ENCODE data around the gene PROCR.

The PROCR gene

DNA sequence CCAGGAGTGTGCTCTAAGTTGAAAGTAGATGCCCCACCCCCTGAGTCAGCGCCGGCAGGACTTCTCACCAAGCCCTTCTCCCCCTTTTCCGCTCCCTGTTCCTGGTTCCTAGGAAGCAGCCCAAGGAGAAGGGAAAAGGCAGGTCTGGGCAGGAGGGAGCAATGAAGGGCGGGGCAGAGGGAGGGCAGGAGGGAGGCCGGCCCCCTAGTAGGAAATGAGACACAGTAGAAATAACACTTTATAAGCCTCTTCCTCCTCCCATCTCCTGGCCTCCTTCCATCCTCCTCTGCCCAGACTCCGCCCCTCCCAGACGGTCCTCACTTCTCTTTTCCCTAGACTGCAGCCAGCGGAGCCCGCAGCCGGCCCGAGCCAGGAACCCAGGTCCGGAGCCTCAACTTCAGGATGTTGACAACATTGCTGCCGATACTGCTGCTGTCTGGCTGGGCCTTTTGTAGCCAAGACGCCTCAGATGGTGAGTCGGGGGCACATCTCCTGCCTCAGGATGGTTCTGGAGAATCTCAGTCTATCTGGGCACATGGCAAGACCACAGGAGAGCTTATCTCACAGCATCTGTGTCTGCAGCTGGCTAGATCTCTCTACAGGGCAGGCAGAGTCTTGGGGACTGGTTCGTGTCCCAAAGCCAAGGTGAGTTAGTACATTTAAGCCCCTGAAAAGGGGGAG, at the start of gene PROCR:
TSS of gene PROCR (plus strand) at position 320 of the 681 bp plus-strand sequence. CDS start at position 403, 83 bp downstream.
- H3K9ac ChIP-seq (ENCODE audit: low read length): peak within 1 kb of the TSS; percentile 18
- no peak within 1 kb of the TSS for H3K27ac ChIP-seq (ENCODE audit: low read depth, low read length)
- no peaks in the 10 kb centered on the region for H3K27me3 ChIP-seq (ENCODE audit: control insufficient read depth, insufficient read depth, low read length)
- H3K36me3 ChIP-seq (ENCODE audit: control insufficient read depth, insufficient read depth, low read length): peaks cover 4% of the 10 kb centered on the region
- H3K4me3 ChIP-seq (ENCODE audit: low read depth, low read length): peak within 1 kb of the TSS; percentile 56
- no peaks in the 10 kb centered on the region for H3K9me3 ChIP-seq (ENCODE audit: control insufficient read depth, insufficient read depth, low read depth, low read length)
- peaks cover 35% of the 10 kb centered on the region for H3K4me1 ChIP-seq (ENCODE audit: control insufficient read depth, insufficient read depth, low read length)

DNA sequence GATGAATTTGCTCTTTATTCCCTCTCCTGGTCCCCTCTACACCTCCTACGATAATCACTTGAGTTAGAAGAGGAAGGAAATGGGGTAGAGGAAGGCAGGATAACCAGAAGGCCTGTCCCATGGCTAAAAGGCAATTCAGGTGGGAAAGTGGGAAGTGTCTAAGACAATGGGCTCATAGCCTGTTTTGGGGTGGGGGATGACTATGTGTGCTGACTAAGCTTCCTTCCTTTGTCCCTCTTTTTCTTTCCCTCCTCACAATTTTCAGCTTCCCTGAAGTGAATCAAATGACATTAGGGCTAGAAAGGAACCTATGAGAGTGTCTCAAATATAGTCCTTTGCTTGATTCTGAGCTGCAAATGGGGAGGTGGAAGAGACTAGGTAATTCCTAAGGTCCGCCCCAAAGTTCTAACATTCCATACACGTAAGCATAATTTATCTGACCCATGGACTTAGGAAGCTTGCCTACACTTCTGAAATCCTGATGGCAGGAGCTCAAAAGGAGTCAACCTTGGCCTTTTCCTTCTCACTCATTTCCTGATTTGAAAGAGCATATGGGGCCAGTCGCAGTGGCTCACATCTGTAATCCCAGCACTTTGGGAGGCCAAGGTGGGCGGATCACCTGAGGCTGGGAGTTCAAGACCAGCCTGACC, 49.0 kb upstream of the PROCR start:
- no peak overlapping the region for H3K27ac ChIP-seq (ENCODE audit: low read depth, low read length)

DNA sequence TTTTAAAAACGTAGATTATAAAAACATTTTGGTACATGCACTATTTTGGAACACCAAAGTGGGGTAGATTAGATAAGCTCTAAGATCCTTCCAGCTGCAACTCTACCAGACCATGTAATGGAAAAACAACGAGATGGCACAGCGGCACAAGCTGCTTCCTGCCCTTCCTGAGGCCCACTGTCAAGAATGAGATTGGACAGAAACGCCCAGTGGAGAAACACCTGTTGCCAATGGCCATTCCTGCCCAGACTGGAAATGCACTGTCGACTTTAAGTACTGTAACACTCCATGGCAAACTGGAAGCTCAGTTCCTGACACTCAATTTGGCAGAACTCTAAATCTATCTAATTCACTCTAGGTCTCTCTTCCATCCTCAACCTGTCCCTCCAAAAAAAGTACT, 46.1 kb upstream of the PROCR start:
- Histone ChIP-seq H3K4me3 (ENCODE audit: low read depth, low read length) (no peak overlapping the region), H3K4me1 (ENCODE audit: control insufficient read depth, insufficient read depth, low read length) (no peaks in the 10 kb centered on the region), H3K9ac (ENCODE audit: low read length) (no peak overlapping the region), H3K9me3 (ENCODE audit: control insufficient read depth, insufficient read depth, low read depth, low read length) (no peaks in the 10 kb centered on the region), H3K27ac (ENCODE audit: low read depth, low read length) (no peak overlapping the region), H3K36me3 (ENCODE audit: control insufficient read depth, insufficient read depth, low read length) (peaks cover 63% of the 10 kb centered on the region), H3K27me3 (ENCODE audit: control insufficient read depth, insufficient read depth, low read length) (no peaks in the 10 kb centered on the region)

More for the DNA sequence above, 49.0 kb upstream of the PROCR start:
- H3K9ac ChIP-seq (ENCODE audit: low read length): no peak overlapping the region
- no peaks in the 10 kb centered on the region for H3K9me3 ChIP-seq (ENCODE audit: control insufficient read depth, insufficient read depth, low read depth, low read length)
- peaks cover 73% of the 10 kb centered on the region for H3K36me3 ChIP-seq (ENCODE audit: control insufficient read depth, insufficient read depth, low read length)
- H3K27me3 ChIP-seq (ENCODE audit: control insufficient read depth, insufficient read depth, low read length): no peaks in the 10 kb centered on the region
- H3K4me3 ChIP-seq (ENCODE audit: low read depth, low read length): no peak overlapping the region
- no peaks in the 10 kb centered on the region for H3K4me1 ChIP-seq (ENCODE audit: control insufficient read depth, insufficient read depth, low read length)

DNA sequence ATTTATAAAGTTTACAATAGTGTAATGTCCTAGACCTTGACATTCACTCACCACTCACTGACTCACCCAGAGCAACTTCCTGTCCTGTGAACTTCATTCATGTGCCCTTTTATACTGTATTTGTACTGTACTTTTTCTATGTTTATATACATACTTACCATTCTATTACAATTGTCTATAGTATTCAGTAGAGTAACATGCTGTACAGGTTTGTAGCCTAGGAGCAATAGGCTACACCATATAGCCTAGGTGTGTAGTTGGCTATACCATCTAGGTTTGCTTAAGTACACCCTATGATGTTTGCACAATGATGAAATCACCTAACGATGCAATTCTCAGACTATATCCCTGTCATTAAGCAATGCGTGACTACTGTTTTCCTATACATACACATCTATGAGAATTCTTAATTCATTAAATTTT, 42.2 kb upstream of the PROCR start:
- H3K27ac ChIP-seq (ENCODE audit: low read depth, low read length): no peak overlapping the region
- no peaks in the 10 kb centered on the region for H3K4me1 ChIP-seq (ENCODE audit: control insufficient read depth, insufficient read depth, low read length)
- H3K4me3 ChIP-seq (ENCODE audit: low read depth, low read length): no peak overlapping the region
- no peaks in the 10 kb centered on the region for H3K27me3 ChIP-seq (ENCODE audit: control insufficient read depth, insufficient read depth, low read length)
- H3K9me3 ChIP-seq (ENCODE audit: control insufficient read depth, insufficient read depth, low read depth, low read length): no peaks in the 10 kb centered on the region
- H3K36me3 ChIP-seq (ENCODE audit: control insufficient read depth, insufficient read depth, low read length): peaks cover 63% of the 10 kb centered on the region
- no peak overlapping the region for H3K9ac ChIP-seq (ENCODE audit: low read length)

DNA sequence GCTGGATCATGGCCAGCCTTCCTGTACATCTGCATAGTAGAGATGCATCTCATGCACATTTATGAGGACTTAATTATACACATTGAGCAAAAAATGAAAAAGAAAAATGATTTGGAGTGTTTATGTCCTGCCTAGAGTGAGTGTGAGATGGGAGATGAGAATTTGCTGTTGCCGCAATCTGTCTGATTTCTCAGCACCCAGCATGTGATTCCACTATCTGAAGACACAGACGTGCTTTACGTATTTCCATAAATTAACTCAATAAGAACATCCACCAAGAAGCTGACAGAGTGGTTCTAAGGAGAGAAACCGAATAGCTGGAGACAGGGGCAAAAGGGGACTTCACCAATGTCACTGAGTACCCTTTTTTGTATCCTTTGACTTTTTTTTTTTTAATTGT, 39.9 kb upstream of the PROCR start:
- Histone ChIP-seq H3K27me3 (ENCODE audit: control insufficient read depth, insufficient read depth, low read length) (no peaks in the 10 kb centered on the region), H3K9ac (ENCODE audit: low read length) (no peak overlapping the region), H3K9me3 (ENCODE audit: control insufficient read depth, insufficient read depth, low read depth, low read length) (no peaks in the 10 kb centered on the region), H3K27ac (ENCODE audit: low read depth, low read length) (no peak overlapping the region), H3K36me3 (ENCODE audit: control insufficient read depth, insufficient read depth, low read length) (peaks cover 66% of the 10 kb centered on the region), H3K4me1 (ENCODE audit: control insufficient read depth, insufficient read depth, low read length) (no peaks in the 10 kb centered on the region), H3K4me3 (ENCODE audit: low read depth, low read length) (no peak overlapping the region)

DNA sequence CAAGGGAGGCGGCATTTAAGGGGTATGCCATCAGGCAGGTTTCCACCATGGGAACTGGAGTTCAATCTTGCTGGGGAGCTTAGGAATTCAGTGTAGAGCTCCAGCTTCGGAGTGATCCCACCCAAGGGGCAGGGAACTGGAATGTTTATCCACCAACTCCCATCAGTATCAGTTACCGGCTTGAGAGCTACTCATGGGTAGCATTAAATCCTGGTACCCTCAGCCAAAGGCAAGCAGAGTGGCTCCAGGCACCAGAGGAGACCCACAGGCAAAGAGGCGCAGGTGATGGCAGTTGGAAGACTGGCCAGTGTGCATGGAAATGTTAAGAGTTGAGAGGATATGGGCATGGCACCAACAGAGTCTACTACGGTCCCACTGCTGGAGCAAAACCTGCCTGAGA, 38.8 kb upstream of the PROCR start:
- no peak overlapping the region for H3K9ac ChIP-seq (ENCODE audit: low read length)
- no peak overlapping the region for H3K4me3 ChIP-seq (ENCODE audit: low read depth, low read length)
- no peak overlapping the region for H3K27ac ChIP-seq (ENCODE audit: low read depth, low read length)
- peaks cover 65% of the 10 kb centered on the region for H3K36me3 ChIP-seq (ENCODE audit: control insufficient read depth, insufficient read depth, low read length)
- no peaks in the 10 kb centered on the region for H3K4me1 ChIP-seq (ENCODE audit: control insufficient read depth, insufficient read depth, low read length)
- H3K27me3 ChIP-seq (ENCODE audit: control insufficient read depth, insufficient read depth, low read length): no peaks in the 10 kb centered on the region
- H3K9me3 ChIP-seq (ENCODE audit: control insufficient read depth, insufficient read depth, low read depth, low read length): no peaks in the 10 kb centered on the region

DNA sequence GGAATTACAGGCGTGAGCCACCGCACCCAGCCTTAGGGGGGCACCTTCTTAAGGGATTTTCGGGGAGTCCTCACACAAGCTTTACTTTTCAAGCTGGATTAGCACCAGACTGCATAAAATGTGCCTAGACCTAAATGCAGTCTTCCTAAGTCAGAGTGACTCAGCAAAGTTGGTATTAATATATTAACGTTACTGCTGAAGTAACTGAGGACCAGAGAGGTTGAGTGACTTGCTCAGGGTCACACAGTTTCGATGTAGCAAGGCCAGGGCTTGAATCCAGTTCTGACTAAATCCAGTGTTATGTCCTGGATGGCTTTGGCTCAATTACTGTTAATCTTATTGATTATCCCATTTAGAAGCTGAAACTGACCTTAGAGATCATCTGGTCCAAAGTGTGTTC, 38.1 kb upstream of the PROCR start:
- Histone ChIP-seq H3K4me3 (ENCODE audit: low read depth, low read length) (no peak overlapping the region), H3K36me3 (ENCODE audit: control insufficient read depth, insufficient read depth, low read length) (peaks cover 69% of the 10 kb centered on the region), H3K27ac (ENCODE audit: low read depth, low read length) (no peak overlapping the region), H3K9ac (ENCODE audit: low read length) (no peak overlapping the region), H3K4me1 (ENCODE audit: control insufficient read depth, insufficient read depth, low read length) (no peaks in the 10 kb centered on the region), H3K9me3 (ENCODE audit: control insufficient read depth, insufficient read depth, low read depth, low read length) (no peaks in the 10 kb centered on the region), H3K27me3 (ENCODE audit: control insufficient read depth, insufficient read depth, low read length) (no peaks in the 10 kb centered on the region)

DNA sequence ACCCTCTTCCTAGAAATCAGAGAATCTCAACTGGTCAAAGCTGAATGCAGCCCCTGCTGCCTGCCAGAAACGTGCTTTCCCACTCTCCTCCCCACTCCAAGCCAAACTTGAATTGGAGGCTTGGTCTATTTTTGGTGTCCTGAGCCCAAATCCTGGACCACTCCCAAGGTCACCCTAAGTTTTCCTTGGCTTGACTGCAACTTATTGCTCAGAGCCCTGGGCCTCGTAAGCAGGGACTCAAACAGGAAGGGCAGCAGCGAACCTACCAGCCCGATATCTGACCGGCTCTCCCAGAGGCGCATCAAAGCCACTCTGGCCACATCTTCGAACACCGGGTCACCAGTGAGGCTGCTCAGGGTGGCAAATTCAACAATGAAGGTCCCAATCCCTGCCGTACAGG, 37.4 kb upstream of the PROCR start:
- peaks cover 71% of the 10 kb centered on the region for H3K36me3 ChIP-seq (ENCODE audit: control insufficient read depth, insufficient read depth, low read length)
- no peak overlapping the region for H3K4me3 ChIP-seq (ENCODE audit: low read depth, low read length)
- no peaks in the 10 kb centered on the region for H3K9me3 ChIP-seq (ENCODE audit: control insufficient read depth, insufficient read depth, low read depth, low read length)
- no peaks in the 10 kb centered on the region for H3K4me1 ChIP-seq (ENCODE audit: control insufficient read depth, insufficient read depth, low read length)
- no peak overlapping the region for H3K9ac ChIP-seq (ENCODE audit: low read length)
- no peak overlapping the region for H3K27ac ChIP-seq (ENCODE audit: low read depth, low read length)
- H3K27me3 ChIP-seq (ENCODE audit: control insufficient read depth, insufficient read depth, low read length): no peaks in the 10 kb centered on the region

DNA sequence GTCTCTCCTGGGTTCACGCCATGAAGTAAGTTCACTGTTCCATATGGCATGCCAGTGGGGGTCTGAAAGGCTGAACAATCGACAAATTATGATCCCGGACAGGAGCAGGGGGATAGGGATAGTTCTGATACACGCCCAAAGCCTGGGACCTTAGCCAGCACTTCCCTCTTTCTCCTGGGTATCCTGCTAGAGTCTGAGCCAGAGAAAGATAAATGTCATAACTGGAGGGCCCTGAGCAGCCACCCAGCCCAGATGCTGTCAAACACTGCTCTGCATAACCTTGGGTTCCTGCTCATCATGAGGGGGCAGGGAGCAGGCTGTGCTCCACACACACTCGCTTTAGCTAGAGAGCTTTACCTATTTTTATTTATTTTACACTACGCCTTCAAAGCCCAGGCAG, 37.0 kb upstream of the PROCR start:
- Histone ChIP-seq H3K4me3 (ENCODE audit: low read depth, low read length) (no peak overlapping the region), H3K27ac (ENCODE audit: low read depth, low read length) (no peak overlapping the region), H3K36me3 (ENCODE audit: control insufficient read depth, insufficient read depth, low read length) (peaks cover 69% of the 10 kb centered on the region), H3K9me3 (ENCODE audit: control insufficient read depth, insufficient read depth, low read depth, low read length) (no peaks in the 10 kb centered on the region), H3K9ac (ENCODE audit: low read length) (no peak overlapping the region), H3K27me3 (ENCODE audit: control insufficient read depth, insufficient read depth, low read length) (no peaks in the 10 kb centered on the region), H3K4me1 (ENCODE audit: control insufficient read depth, insufficient read depth, low read length) (no peaks in the 10 kb centered on the region)

DNA sequence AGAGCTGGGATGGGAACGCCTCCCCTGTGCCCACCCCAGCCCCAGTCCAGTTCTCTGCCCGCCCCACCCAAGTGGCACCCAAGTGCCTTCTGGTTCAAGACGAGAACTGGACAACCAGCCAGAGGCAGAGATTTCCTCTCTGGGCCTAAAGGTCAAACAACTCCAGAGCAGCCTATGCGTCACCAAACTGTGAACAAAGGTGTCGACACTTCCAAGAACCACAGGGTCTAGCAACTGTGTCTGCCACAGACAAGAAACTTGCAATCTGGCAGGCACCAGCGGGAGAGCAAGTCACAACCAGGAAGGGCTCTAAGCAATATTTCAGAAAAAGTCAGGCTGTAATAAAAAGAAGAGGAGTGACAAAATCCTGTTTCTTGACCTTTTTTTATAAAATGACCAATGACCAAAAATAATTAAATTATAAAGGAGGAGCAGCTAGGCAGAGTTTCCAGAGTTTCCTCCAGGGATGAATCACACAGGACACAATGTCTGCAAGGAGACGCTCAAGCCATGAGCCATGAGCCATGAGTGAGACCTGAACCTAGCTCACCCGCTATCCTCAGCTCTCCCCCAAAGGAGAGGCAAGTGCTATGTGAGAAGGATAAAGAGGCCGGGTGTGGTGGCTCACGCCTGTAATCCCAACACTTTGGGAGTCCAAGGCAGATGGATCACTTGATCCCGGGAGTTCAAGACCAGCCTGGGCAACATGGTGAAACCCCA, 35.8 kb upstream of the PROCR start:
- H3K27ac ChIP-seq (ENCODE audit: low read depth, low read length): no peak overlapping the region

DNA sequence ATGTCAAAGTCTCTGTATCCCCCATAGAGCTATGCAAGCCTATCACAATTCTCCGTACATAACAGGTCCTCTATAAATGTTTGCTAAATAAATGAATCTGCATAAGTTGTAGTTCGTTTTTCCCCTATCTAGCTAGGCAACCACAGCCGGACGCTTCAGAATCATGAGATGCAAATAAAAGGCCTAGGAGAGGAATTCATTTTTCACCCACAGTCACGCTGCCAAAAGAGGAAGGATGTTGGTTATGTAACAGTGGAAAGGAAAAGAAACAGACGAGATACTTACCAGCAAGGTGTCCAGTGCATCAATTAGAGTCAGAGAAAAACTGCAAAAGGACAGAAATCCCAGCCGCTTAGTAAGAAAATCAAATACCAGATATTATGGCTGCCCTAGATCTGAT, 27.2 kb upstream of the PROCR start:
- no peak overlapping the region for H3K4me3 ChIP-seq (ENCODE audit: low read depth, low read length)
- H3K9ac ChIP-seq (ENCODE audit: low read length): no peak overlapping the region
- H3K27me3 ChIP-seq (ENCODE audit: control insufficient read depth, insufficient read depth, low read length): no peaks in the 10 kb centered on the region
- peaks cover 41% of the 10 kb centered on the region for H3K36me3 ChIP-seq (ENCODE audit: control insufficient read depth, insufficient read depth, low read length)
- no peaks in the 10 kb centered on the region for H3K9me3 ChIP-seq (ENCODE audit: control insufficient read depth, insufficient read depth, low read depth, low read length)
- H3K27ac ChIP-seq (ENCODE audit: low read depth, low read length): no peak overlapping the region
- peaks cover 15% of the 10 kb centered on the region for H3K4me1 ChIP-seq (ENCODE audit: control insufficient read depth, insufficient read depth, low read length)

More for the DNA sequence above, 35.8 kb upstream of the PROCR start:
- no peaks in the 10 kb centered on the region for H3K4me1 ChIP-seq (ENCODE audit: control insufficient read depth, insufficient read depth, low read length)
- peaks cover 67% of the 10 kb centered on the region for H3K36me3 ChIP-seq (ENCODE audit: control insufficient read depth, insufficient read depth, low read length)
- no peak overlapping the region for H3K9ac ChIP-seq (ENCODE audit: low read length)
- H3K9me3 ChIP-seq (ENCODE audit: control insufficient read depth, insufficient read depth, low read depth, low read length): no peaks in the 10 kb centered on the region
- H3K27me3 ChIP-seq (ENCODE audit: control insufficient read depth, insufficient read depth, low read length): no peaks in the 10 kb centered on the region
- no peak overlapping the region for H3K4me3 ChIP-seq (ENCODE audit: low read depth, low read length)
